HG03135 (cell line): ENCODE measurements around the gene CTNNBIP1.
"Not testable (repeated sequence)": the region's sequence is repeated elsewhere in the genome, so short reads cannot be mapped to it uniquely, and the experiment has no call there.

Experiments used
- ATAC-seq: cut with Tn5 transposase; IDR thresholded peaks from one replicate; pipeline ENCODE4 v1.9.1; 2021; ENCODE audit warnings: mild to moderate bottlenecking, moderate library complexity; ENCODE audit not compliant: unreplicated experiment

CTNNBIP1 gene, protein sequence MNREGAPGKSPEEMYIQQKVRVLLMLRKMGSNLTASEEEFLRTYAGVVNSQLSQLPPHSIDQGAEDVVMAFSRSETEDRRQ

DNA sequence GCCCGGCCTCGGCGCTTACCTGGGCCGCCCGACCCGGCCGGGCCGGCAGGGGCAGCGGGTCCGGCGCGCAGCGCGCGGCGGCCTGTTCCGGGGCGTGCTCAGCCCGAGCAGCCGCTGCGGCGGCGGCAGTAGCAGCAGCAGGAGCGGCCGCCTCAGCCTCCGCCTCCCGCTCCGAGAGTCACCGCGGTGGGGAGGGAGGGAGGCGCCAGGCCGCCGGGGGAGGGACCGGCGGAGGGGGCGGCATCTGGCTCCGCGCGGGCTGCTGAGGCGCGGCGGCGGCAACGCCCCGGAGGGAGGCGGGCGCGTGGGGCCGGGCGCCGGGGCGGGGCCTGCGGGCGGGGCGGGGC lies at the start of gene CTNNBIP1:
Gene CTNNBIP1 (minus strand): TSS at position 194 of the 347 bp plus-strand sequence. CDS start 38,205 bp downstream, outside the sequence.
- peak; percentile 73 for ATAC-seq

DNA sequence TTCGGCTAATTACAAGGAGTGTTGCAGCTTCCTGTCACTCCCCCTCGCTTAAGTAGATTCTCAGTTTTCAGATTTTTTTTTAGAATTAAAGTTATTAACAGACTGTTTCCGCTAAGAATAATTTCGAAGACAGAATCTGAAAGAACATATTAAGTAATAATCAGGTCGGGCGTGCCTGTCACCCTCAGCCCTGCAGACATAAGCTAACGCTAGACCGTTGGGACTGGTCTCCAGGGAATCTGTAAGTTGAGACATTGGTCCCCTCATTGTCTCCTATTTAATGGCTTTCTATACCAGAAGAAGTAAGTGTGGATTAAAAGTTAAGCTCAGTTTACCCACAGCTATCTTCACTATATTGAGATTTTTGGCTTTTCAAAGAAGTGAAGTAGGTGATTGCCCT lies 47.7 kb upstream of the CTNNBIP1 start:
- ATAC-seq = no peak

DNA sequence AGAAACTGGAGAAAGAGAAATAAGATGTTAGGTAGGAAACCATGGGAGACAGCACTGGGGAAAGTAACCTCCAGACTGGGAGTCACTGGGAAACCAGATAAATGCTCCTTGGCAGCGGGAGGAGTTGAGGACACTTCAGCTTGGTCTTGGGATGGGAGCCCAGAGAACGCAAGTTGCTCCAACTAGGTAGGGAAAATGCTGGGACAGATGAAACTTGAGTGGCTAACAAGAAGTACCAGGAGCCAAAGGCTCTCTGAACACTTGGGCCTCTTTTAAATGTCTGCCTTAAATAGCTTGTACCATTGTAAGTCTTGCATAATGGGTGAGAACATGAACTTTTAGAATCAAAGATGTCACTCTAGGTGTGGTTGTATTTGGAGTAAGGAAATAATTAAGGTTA lies 36.2 kb upstream of the CTNNBIP1 start:
- no peak for ATAC-seq

DNA sequence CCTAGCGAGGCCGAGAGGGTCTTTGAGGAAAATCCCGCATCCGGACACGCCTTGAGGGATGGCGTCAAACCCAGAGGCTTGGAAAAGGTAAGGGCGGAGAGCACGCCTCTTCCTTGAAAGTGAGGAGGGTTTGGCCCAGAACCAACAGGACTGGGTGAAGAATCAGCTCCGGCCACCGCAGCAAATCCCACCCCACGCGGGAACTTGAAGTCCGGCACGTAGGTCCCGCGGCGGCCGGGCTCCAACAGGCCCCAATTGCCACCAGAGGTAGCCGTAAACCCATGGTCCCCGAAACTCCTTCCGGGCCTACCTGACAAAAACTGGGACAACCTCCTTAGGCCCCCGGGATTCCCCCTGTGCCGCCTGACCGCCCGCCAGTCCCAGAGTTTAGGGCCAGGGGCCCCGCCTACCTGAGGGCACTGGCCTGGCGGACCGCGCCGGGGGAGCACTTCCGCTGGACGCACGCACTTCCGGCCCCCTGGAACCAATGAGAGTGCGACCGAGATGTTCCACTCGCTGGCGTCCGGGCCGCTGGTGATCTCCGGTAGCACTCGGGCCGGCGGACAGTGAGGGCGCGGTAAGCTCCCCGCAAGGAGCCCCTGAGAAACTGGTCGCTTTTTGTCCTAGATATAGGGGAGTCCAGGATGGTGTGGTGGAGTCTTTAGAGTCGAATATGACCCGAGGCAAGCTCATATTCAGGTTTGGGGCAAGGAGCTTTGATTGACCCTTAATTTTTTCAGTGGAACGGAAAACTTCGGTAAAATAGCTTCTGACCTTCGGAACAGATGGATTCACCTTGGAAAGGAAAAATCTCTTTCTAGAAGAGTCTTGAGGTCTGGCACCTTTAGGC lies 33.1 kb upstream of the CTNNBIP1 start, which contains the start of the genes LZIC and NMNAT1:
Gene LZIC (minus strand): TSS at position 453 of the 850 bp plus-strand sequence. CDS start 6,772 bp downstream, outside the sequence.
Gene NMNAT1 (plus strand): TSS at position 537 of the 850 bp plus-strand sequence. CDS start 28,599 bp downstream, outside the sequence.
- ATAC-seq = peak; percentile 88

DNA sequence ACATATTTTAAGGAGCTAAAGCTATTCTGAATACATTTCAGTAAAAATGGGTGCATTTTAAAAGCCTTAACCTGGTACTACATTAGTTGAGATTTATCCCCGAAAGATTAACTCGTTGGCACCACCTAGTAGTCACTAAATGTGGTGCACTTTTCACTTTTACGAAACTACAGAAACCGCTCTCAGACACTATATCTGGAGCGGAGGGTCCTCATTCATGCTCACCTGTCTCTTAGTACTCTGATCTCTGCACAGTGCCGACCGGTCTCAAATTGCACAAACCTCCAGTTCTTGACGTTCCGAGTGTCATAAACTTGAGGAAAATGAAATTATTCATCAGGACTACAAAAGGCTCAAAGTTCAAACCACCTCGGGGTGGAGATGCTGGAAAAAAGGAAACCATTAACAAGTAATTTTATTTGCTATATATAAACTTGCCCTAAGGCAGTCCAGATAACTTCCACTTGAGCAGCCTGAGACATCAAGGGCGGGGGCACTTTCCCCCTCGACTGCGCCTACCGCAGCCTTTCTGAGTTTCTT lies 32.4 kb upstream of the CTNNBIP1 start:
- ATAC-seq = peak; percentile 43

DNA sequence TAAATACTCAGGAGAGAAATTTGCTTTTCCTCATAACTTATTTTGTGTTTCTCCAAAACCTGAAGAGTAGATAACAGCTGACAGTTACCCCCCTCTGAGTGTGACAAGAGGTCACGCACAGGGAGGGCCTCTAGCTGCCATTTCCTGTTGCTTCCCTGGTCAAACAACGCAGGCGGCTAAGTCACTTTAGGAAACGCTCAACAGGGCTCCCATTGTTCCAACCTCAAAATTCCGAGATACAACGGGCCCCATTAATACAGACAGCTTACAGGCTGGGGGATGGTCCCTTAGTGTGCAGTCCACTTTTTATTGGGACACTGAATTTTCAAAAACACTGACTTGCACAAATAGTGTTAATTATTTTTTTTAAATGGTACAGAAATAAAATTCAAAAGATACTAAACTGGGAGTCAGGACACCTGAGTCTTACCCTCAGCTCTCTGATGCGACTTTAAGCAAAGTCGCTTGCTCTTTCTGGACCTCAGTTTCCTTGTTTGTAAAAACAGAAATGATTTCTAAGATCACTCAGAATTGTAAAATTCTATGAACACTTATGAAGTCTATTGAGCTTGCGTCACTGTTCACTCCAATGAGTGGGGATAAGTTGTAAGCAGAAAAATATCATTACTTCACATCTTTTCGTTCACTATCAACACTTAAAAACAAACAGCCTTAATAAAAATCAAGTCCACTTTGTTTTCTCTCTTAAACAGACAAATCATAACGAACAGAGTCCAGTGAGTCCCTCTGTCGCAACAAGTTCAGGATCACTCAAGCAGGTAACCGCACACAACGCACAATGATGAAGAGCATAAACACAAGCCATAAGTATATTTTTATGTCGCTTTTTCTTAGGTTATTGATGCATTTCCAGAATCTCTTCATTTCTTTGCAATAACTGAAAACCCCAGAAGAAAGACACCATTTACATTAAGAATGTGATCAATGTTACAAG lies 19.6 kb upstream of the CTNNBIP1 start:
- ATAC-seq = no peak

DNA sequence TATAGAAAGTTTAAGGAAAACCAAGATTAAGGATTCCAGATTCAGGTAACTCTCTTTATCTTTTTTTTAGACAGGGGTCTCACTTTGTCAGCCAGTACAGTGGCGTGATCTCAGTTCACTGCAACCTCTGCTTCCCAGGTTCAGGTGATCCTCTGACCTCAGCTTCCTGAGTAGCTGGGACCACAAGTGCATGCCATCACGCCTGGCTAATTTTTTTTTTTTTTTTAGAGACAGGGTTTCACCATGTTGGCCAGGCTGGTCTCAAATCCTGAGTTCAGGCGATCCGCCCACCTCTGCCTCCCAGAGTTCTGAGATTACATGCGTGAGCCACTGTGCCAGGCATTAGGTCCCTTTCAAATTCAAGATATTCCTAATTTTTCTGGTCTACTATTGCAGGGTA lies 17.2 kb upstream of the CTNNBIP1 start:
- no peak for ATAC-seq

DNA sequence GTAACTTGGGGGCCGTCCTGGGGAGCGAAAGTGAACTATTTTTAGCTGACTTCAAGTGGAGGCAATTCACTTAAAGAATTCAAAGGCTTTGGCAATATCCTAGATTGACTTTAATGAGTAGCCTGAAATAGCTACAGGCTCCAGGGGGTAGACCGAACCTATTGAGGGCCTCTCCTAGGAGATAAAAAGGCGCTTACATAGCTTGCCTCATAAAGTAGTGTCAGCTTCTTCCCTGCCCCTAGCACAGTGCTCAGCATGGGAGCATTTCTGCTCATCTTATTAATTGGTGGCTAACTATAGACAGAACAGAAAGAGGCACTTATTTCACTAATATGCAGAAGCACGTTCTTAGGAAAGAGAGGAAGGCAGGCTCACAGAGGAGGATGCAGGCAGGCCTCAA lies 12.3 kb upstream of the CTNNBIP1 start:
- ATAC-seq = no peak

DNA sequence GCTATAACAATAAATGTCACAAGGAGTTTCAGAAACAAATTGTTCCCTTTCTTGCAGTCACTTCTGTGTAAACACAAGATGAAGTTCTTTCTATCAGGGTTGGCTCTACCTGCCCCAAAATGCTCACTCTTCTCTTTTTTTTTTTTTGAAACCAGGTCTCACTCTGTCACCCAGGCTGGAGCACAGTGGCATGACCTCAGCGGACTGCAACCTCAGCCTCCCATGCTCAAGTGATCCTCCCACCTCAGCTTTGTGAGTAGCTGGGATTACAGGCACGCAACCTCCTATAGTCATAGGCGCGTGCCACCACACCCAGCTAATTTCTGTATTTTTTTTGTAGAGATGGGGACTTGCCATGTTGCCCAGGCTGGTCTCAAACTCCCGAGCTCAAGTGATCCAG lies 10.5 kb upstream of the CTNNBIP1 start:
- no peak for ATAC-seq

DNA sequence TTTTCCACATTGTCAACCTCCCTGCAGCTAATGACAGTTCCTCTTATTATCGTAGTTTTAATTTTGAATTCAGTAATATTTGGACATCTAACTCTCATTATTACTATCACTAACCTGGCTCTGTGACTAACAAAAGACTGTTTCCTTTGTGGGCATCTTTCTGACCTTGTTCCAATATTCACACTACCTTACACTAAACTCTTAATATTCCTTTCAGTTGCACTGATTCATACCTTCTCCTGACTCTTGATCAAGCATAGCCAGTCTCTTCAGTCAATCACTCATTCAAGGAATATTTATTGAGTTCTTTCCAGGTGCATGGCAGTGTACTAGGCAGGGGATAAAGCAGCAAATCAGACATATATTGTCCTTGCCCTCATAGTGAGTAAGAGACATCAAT lies 7.8 kb upstream of the CTNNBIP1 start:
- no peak for ATAC-seq

DNA sequence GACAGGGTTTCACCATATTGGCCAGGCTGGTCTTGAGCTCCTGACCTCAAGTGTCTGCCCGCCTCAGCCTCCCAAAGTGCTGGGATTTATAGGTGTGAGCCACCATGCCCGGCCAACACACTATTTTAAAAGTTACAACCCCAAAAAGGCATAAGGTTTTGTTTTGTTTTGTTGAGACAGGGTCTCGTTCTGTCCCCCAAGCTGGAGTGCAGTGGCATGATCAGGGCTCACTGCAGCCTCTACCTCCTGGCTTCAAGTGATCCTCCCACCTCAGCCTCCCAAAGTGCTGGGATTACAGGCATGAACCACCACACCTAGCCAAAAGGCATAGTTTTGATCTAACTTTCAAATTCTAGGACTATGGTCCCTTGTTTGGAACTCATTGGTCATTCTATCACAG lies 7.4 kb upstream of the CTNNBIP1 start:
- ATAC-seq = not testable (repeated sequence)

DNA sequence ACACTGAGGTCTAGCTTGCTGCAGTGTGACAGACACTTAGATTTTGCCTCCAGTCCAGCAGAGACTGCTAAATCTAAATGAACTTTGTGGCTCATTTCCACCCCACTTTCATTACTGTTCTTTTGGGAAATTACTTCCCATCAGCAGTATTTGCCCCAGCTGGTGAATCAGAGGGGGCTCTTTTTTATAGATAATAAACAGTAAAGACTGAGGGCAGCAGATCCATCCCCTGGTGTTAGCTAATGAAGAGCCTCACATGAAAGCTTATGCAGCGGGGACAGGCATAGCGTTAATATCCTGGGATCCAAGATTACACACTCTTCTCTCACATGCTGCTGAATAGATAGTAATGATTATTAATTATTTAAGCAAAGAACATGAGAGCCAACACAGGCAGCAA lies 6.4 kb upstream of the CTNNBIP1 start:
- no peak for ATAC-seq

DNA sequence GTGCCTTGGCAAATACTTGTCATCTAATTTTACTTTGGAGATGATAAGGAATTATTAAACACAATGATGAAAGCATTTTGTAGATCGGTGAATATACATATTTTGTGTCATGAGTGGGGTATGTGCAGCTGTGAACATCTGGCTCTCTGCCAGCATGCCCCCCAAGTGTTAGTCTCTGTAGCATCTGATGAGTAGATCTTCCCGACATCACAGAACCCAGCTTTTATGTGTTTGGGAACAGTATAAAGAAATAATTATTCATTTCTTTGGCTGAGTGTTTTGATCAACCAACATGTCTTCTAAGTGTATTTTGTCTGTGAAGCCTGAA lies 4.5 kb upstream of the CTNNBIP1 start:
- ATAC-seq = no peak

DNA sequence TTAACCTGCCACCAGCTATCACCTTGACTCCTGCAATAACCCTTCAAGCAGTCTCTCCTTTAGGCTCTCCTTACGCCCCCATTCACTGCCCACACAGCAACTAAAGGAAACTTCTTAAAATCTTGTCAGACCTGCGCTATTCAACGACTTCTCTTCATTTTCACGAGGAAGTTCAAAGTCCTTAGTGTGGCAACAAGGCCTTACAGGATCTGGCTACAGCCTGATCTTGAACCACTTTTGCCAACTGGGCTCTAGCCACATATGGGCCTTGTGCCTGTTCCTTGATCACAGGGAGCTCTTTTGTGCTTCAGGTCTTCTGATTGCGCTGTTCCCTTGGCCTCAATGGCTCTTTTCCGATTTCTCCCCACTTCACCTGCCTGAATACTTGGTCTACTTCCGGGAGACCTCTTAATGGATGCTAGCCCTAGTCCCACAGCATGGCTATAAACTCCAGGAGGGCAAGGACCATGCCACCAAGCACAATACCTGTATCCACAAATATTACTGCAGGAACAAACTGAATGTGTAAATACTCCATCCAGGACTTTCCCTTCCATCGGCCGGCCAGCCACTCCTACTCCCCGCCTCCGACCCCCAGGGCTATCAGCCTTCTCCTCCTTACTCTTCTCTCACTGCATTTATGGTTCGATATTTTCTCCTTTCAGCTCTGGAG lies 2.3 kb upstream of the CTNNBIP1 start:
- no peak for ATAC-seq

DNA sequence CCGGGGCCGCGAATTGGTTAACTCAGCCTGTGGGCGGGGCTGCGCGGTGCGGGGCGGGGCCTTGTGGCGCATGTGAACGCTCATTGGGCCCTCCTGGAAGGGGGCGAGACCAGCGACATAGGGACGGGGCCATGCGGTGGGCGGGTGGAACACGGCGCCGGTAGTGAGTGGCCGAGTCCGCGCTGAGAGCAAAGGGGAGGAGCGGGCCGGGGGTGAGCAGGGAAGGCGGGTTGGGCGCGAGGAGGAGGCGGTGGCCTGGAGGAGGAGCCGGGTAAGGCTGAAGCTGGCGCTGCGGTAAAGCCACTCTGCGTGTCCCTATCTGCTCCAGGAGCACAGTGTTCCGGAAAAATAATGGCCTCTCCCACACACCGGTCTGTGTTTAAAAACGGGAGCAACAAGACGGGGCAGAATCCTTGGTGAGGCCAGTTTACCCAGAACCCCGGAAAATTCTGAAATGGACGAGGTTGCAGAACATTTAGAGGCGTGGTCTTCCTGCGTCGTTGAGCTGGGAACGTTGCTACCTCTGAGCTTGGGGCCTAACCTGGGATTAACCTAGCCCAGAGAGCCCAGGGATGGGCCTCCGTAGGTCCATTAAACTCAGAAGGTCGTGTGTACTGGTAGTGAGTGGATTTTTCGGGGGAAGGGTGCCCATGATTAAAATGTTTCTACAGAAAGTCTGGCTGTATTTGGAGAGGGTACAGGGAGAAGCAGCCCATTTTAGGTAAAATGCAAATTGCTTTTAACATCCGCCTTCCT lies 532 bp upstream of the CTNNBIP1 start:
- ATAC-seq = peak; percentile 93

DNA sequence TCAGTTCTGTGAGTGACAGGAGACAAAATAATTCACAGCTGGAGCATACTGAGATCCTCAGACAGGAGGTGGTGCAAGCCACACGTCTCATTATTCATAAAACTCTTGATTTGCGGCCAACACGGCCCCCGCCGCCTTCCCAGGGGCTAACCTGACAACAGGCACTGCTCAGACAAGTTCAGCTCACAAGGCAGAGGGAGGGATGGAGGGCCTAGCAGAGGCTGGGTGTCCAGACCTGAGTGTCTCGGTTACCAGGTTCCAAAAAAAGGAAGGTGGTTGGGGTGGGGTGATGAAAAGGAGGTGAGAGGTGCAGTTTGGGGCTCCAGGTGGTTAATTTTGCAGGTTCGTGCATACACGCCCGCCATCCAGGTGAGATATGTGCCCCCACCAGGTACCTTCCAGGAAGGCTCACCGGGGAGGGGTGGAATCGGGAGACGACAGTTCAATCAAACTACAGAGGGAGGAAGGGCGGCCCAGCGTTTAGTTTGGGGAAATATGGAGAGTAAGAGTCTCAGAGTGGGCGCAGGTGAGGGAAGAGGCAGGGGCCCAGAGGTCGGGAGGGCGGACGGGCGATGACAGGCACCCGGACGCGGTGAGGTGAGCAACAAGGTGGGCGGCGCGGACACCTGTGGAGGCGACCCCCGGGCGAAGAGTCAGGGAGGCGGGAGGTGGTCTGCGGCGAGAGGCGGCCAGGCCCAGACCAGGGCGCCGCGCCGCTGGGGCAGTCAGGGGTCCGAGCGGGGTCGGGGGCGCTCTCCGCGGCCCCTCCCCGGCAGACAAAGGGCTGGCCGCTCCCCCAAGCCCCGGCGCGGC lies 629 bp downstream of the CTNNBIP1 start:
- ATAC-seq = peak; percentile 1

DNA sequence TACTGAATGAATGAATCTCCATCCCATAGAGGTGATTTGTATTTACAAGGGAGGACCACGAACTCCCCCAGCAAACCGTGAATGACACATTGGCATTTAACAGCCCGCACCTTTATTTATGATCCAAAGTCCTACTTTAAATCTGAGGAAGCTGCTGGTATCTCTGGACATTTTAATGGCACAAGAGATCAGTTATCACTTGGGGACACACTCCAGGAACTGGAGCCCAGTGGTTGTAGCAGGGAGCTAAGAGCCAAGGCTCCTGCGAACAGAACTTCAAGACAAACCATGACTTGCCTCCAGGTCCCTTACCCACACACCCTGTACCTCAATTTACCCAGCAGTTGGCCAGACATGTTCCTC lies 1.2 kb downstream of the CTNNBIP1 start:
- no peak for ATAC-seq

DNA sequence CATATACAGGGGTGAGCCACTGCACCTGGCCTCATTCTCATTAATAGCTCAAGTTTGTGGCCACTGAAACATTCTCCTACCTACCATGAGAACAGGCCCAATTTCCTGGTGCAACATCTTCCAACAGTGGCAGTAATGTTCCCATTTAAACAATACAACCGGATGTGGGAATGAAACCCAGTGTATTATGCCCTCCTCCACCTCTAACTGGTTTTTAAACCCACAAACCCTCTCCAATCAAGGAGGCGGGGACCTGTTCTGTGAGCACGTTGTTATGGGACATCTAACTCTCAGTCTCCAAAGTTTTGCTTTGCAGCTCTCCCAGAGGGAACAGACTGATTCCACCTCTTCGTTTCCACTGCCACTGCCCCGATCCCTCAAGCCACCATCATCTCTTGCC lies 2.6 kb downstream of the CTNNBIP1 start:
- ATAC-seq = no peak

DNA sequence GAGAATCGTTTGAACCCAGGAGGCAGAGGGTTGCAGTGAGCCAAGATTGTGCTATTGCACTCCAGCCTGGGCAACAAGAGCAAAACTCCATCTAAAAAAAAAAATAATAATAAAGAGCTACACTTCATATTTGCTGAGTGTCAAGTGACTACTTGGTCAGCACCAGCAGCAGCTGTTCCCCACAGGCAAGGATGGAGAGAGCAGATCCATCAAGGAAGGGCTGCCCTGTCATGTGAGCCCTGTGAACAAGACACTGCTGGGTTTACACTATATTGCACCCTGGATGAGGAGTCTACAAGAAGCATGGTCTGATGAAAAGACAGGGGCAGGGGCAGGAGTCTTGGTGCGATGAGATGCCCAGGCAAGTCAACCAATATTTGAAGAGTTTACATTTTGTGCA lies 3.6 kb downstream of the CTNNBIP1 start:
- no peak for ATAC-seq
